HG03521 (cell line): ENCODE measurements around the gene CEP126.

ENCODE experiments used
- ATAC-seq: cut with Tn5 transposase; IDR thresholded peaks from one replicate; pipeline ENCODE4 v1.9.1; 2021; ENCODE audit warnings: mild to moderate bottlenecking, moderate library complexity; ENCODE audit not compliant: unreplicated experiment

CEP126 gene, protein sequence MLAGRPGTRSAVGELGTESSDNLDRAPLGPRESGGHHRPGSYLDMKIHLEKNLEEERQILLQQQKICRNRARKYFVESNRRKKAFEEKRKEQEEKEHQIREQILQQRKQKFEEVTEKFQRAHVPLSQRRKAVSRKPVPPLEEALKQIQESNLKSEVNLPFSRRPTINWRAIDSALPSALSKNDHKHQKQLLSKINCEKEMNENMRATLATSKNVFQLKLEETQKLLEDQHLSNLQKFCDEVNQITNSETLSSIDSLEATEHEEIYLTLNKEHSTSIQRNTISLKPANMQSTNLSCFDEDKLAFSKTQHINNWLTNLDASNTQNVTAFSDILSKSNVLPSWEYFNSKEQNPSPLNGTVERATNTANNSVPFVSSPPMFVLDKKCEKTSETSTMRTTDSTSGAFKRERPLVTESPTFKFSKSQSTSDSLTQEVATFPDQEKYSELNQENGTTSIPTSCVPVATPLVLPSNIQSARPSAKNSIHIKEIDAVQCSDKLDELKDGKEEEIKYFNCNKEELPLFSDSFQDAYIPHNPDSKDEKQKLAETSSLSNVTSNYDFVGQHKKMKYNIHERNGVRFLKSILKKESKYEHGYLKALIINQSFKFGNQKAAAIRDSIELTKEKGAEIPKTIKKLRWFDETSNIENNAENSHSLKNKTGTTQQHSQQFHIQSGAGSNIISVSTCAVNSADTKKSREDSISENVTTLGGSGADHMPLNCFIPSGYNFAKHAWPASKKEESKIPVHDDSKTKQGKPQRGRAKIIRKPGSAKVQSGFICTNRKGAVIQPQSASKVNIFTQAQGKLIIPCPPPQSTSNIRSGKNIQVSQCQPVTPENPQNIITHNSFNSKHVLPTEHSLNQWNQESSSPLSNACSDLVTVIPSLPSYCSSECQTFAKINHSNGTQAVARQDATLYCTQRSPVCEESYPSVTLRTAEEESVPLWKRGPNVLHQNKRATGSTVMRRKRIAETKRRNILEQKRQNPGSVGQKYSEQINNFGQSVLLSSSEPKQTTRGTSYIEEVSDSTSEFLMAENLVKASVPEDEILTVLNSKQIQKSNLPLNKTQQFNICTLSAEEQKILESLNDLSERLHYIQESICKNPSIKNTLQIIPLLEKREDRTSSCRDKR

DNA sequence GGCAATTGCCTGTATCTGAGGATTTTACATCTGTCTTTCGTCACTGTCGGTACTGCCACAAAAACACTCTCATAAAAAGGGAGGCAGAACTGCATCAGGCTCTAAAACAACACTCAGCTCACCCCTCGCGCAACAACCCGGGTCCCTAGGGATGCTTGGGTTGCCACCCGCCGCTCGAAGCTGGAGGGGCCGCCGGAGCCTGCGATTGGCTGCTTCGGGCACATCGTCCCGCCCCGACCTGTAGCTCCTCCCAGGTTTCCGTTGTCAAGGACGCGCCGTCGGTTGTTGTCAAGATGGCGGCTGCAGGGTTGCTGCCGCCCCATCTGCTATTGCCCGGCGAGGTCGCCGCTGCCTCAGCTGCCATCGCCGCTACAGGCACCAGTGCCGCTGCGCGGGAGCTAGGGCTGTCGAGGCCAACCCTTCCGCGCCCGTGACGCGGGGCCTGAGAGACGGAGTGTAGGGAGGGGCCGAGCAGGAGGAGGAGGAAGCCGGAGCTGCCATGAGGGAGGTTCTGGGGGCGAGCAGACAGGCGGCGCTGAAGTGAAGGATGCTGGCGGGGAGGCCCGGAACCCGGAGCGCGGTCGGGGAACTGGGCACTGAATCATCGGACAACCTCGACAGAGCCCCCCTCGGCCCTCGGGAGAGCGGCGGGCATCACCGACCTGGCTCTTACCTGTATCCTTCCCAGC, at the start of gene CEP126:
Gene CEP126, plus strand, starts transcription at position 273 of the 689 bp plus-strand sequence. Its CDS starts 275 bp downstream, at position 548.
- peak; percentile 99 for ATAC-seq

DNA sequence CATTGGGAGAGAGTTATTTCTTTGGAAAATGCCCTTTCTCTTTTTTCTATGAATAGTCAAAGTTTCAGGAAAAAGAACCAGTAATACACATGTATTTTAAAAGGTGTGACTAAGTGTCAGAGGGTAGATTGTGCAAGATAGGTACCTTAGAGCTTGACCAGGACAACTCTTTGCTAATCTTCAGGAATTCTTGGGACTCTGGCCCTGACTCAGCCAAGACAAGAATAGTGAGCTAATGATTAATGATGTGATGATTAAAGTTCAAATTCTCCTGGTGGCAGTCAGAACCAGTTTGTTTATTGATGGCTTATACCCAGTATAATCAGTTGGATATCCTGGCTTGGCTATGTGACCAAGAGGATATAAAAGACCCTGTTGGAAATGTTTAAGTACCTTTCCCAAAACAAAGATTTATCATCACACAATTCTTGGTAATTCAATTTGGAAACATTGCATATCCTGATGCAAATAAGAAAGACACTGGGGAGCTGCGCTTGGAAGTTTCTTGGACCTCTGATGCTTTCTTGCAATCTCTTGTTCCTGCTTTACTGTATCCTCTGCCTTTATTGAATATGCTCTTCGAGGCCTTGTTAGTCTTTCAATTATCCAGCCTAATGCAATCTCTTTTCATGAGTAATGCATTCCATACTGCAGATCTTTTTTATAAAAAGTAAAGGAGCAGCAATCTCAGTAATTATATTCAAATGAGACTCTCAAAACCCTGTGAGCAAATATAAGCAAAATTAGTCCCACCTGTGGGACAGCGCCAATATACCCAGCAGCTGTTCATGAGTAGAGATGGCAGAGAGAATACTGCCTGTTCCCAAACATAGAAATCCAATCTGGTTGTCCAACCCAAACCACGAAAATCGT, 48.0 kb upstream of the CEP126 start:
- ATAC-seq = no peak

DNA sequence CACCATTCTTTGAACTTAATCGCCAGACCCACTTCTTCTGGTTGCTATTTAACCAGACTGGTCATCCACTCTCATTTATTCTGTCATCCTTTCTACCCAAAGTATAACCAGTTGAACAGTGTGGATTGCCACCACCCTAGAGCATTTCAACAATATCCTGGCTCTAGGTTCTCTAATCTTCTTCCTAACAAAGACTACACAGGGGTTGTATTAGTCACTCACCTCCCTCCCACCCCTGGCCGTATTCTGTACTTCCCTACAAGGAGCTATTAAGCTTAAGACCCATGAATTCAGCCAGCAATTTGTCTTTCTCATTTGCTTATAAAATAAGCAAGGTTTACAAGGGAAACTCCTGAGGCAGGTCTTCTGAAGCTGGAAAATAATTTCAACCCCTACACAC, 46.9 kb upstream of the CEP126 start:
- ATAC-seq = no peak

DNA sequence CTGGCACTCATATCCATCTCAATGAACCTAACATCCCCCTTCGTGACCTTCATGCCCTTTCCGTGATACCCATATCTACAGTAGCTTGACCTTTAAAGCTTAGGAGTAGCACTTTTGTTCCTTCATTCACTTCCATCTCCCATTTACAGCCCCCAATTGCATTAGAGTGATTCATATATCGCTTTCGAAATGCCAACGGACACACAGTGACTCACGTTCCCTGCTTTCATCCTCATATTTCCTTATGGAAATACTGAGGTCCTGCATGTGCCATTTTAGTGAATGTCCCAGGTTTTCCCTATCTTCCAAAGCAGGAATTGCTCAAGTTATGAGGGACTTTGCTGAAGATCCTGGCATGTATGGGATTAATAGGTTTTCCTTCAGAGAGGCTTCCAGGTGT, 44.3 kb upstream of the CEP126 start:
- no peak for ATAC-seq

DNA sequence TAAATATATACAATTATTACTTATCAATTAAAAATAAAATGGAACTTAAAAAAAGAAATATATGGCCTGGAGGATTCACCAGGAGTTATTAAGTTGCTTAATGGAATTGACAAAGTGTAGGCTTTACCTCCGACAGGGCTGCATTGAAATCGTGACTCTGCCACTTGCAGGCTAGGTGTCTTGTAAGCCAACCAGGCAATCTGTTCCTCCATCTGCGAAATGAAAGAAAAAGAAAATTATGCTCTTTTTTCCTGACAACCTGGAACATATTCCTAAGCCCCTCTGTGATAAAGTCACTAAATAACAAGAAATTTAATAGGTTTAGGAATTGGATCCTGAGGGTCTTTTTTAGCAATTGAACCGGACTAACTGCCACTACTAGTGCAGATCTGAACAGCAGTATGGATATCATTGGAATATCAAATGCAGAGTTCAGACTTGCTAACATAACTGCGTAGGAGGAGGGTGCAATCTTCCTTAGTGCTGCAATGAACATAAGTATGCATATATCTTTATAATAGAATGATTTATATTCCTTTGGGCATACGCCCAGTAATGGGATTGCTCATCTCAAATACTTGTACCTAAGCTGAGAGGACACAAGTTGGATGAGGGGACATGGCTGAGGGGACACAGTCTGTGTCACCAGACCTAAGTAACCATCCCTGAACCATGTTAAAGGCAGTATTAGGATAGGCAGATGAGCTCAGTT, 42.5 kb upstream of the CEP126 start:
- ATAC-seq = no peak

DNA sequence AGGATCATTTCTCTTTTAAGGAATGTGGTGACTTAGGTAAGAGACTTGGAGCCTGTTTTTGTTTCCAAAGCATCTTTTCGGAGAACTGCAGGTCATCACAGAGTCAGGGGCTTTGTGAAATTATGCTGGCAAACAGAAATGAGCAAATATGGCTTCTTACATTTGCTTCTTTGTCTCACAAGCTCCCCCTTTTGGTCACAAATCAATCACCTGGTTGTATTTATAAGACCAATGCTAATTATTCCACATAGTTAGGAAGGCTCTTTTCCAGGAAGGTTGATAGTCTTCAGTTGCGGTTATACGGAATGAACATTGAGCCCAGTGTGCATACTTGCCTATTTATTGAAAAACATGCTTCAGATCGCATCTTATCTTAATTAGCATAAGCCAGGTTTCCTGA, 34.6 kb upstream of the CEP126 start:
- ATAC-seq = peak; percentile 54

DNA sequence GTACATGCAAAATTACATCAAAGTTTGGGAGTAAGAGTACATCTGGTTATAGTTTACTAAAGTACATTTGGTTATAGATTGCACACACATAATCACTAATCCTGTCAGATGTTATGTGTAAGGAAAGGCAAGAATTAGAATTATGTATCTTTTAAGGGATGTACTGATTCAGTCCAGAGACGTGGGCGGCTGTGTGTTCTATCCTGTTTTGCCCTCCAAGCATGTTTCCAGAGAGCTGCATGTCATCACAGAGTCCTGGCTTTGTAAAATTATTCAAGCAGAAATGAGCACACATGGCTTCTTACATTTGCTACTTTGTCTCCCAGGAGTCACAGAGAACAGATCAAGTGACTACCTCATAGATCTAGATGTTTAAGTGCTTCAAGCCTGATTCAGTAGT, 33.2 kb upstream of the CEP126 start:
- no peak for ATAC-seq

DNA sequence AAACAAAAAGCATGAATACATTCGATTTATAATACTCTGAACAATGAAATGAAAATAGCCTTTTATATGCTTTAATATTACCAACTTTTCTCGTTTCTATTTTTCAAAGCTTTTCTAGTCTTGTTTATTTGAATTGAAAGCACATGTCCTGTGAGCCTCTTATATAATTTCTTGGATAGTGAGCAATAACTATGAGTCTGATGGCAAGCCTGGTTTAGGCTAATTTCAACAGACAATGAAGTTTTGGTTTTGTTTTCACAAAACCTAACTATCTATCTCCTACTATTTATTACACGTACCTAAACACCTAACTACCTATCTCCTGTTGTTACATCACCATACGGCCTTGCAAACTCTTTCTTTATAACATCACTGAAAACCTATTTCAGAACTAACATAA, 29.2 kb upstream of the CEP126 start:
- ATAC-seq = no peak

DNA sequence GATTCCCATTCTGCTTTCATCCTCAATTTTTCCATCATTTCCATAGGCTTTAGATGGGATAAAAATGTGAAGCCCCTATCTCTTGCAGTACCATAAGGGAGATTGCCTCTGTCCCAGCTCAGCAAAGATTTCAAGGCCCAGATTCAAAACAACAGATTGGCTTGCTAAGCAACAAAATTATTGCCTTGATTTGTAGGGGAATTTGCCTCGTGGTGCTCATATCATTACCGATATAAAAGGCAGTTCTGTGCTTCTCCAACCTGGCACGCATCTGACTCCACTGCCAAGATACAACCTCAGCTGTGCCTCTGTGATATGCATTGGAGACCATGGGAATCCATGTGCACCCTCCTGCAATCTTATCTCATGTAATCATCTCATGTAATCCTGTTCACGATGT, 25.0 kb upstream of the CEP126 start:
- no peak for ATAC-seq

DNA sequence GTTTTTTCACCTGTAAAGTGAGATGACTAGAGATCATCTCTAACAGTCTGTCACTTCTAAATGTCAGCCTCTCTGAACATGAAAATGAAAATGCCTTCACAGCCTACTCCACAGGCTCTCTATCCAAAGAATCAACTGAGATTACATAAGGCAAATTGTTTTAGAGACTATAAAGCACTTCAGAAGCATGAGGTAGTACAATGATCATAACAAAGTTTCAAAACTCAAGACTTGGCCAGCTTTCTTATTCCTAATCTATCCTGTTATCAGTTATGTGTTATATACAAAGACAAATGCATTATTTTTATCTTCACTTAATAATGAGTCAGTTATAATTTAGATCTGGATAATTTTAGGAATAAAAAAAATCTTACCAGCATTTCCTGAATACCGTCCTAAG, 20.3 kb upstream of the CEP126 start:
- ATAC-seq = no peak

DNA sequence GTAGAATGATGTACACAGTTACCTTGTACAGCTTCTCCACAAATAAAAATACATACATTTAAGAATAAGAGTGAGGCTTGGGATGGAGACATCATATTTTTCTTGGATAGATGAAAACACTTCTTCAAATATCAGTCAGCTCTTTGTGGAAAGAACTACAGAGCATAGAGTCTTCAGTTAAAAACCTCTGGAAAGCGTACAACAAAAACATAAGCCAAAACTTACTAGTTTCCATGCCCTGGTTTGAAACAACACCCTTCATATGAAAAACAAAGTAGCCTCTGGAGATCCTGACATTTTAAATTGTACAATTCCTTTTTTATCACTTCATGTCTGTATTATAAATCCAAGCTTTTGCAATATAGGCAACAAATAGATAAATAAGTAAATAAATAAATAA, 7.0 kb upstream of the CEP126 start:
- ATAC-seq = no peak

DNA sequence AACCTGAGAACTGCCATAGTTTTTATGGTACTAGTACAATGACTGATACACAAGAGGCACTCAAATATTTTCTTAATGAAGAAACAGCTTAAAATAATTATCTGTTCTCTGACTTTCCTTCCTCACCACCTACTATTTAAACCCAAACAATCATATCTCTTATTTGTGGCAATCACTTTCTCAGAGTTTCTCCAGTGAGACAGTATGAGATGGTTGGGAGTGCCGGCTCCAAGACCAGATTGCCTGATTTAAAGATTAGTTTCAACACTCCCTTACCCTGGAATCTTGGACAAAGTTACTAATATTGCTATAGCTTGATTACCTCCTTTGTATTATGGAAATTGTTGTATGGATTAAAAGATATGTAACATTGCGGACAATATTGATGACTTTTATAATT, 5.7 kb upstream of the CEP126 start:
- ATAC-seq = no peak

DNA sequence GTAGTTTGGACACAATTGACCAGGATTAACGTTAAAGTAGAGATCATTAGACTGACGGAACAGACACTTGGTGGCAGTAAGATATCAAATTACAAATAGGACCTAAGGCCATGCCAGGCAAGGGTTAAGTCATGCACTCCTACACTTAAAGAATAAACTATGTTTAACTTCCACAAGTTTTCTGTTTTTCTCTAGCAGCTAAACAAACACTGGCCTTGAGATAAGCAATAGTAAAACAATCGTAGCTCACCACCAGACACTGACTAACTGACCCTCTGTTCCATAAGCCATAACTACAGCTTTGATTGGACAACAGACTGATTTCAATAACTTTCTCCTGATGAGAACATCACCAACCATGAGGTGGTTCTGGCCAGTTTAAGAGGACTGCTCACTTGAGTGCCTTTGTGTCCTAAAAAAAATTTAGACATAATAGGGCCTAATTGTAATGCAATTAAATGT, 2.0 kb upstream of the CEP126 start:
- ATAC-seq = no peak

DNA sequence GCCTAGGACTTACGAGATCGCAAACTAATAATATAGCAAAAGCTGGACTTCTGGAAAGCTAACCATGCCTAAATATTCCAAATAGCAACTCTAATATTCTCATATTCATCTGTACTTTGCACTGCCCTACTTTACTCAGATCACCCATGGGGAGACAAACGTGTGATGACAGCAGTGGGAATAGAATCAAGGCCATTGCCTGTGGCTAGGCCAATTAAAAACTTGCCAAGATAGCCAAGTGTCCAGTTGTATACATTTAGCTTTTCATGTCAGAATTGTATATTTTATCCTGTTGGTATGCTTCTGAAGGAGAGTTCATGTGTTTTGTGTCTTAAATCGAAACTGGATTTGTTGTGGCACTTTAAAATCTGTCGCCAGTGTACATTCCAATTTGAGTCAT, 1.2 kb upstream of the CEP126 start:
- no peak for ATAC-seq

DNA sequence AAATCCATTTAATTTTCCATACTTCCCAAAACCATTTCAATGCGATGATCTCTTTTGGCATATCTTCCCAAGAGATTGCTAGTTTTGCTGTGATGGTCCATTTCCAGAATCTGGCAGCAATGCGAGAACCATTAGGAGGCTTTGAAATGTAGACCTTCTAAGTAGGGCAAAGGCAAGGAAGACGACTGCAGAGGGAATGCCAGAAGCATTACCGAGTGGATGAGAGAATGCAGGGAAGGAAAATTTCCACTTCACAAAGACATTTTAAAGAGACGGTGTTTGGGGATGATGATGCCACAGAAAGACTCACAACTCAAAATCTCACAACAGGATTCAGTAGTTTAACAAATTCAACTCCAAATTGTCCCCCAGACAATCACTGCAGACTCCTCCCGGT, 471 bp upstream of the CEP126 start:
- ATAC-seq = no peak

DNA sequence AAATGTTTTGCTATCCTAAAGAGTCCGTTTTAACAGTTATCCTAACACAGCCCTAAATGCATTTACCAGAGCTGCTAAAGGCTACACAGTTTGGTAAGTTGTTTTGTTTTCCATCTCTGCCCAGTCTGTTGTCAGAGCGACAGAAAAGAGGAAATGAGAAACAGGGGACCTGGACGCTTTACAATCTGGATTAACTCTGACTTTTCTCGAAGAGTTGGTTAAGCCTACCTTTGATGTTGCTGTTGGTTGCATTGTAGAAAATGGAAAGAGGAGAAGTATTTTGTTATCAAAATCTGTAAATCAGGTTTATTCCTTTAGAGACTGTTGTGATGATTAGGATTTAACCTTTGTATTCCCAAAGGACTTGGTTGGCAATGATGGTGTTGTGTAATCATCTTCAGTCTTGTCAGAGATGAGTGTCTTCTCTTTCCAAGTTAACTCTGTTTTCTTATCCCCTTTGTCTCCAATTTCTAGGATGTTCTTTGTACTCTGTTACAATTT, 1.0 kb downstream of the CEP126 start:
- peak; percentile 43 for ATAC-seq

DNA sequence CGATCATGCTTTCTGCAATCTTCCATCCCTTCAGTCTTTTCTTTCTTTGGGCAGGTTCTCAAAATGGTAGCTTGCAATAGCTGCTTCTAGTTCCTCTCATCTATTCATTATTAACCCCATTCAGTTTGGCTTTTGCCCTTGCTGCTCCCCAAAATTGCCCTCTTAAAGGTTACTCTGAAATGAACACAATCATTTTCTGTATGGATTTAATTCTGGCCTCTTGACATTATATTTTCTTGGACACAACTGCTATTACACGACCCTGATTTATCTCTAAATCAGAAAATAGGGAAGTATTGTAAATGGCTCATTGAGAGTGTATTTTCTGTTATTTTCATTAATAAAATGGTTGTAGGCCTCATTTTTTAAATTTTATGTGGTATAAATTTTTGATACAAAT, 1.6 kb downstream of the CEP126 start, which contains the start of gene ANGPTL5:
Gene ANGPTL5, minus strand, starts transcription at position 101 of the 400 bp plus-strand sequence. CDS start 8,613 bp downstream, outside the sequence.
- ATAC-seq = no peak

DNA sequence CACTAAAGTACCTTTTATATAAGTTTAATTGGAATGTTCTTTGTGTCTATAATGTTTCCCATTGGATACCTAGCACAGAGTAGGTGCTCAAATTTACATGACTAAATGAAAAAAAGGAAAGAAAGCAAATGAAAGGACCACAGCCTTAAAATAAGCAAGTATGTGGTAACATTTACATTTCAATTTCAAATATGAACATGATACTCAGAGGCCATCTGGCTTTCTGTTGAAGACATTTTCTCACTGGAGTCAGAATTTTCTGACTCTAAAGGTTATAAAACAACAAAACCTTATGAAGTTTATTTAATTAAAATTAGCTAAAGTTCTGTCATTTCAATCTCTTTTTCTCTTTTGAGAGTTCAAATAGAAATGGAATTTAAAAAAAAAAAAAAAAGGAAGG, 2.4 kb downstream of the CEP126 start:
- ATAC-seq = no peak

DNA sequence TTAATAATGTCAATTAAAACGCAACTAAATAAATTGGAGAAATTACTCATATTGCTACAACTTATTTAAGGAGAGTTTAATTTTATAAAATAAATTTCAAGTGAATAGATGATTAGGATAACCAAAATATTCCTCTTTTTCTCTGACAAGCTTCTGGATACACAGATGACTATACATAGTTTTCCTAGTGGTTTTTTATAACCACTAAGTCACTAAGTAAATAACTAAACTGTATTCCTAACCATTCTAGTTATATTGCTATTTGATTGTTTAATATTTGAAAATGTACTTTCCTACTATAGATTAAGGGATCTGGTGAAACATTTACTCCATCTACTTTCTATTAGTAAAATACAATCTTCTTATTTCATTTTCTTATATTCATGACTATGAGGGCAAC, 6.2 kb downstream of the CEP126 start:
- no peak for ATAC-seq
